BLaER1 treated with 17β-estradiol and CSF1 and Interleukin-3, amounts not matched to agents 10 nM and 100 nM (cell line): Measurements from ENCODE around the gene ACAA1.

ENCODE experiments used
- H3K27ac ChIP-seq, 11 experiments: shearing (Covaris generic); formaldehyde crosslinking; 2 replicates each; pipeline ENCODE4 v1.8.1; 2022
- H3K27me3 ChIP-seq, 11 experiments: shearing (Covaris generic); formaldehyde crosslinking; 2 replicates each; pipeline ENCODE4 v1.8.1; 2022
- H3K36me3 ChIP-seq, 11 experiments: shearing (Covaris generic); formaldehyde crosslinking; 2 replicates each; pipeline ENCODE4 v1.8.1; 2022
- H3K4me1 ChIP-seq, 10 experiments: shearing (Covaris generic); formaldehyde crosslinking; 2 replicates each; pipeline ENCODE4 v1.8.1; 2022
- H3K4me2 ChIP-seq, 11 experiments: shearing (Covaris generic); formaldehyde crosslinking; 2 replicates each; pipeline ENCODE4 v1.8.1; 2022
- H3K4me3 ChIP-seq, 10 experiments: shearing (Covaris generic); formaldehyde crosslinking; 2 replicates each; pipeline ENCODE4 v1.8.1; 2022
- H3K9ac ChIP-seq, 11 experiments: shearing (Covaris generic); formaldehyde crosslinking; 2 replicates each; pipeline ENCODE4 v1.8.1; 2022
- H3K9me3 ChIP-seq, 11 experiments: shearing (Covaris generic); formaldehyde crosslinking; replicated peaks in 1 of 11; 2 replicates each; pipeline ENCODE4 v1.8.1; 2022
- H4K20me1 ChIP-seq, 11 experiments: shearing (Covaris generic); formaldehyde crosslinking; 2 replicates each; pipeline ENCODE4 v1.8.1; 2022
- Cebpa-rat ChIP-seq, 11 experiments: shearing (Covaris generic); IDR thresholded peaks; 2 replicates each; pipeline ENCODE4 v1.8.1; 2022

The ACAA1 gene

DNA sequence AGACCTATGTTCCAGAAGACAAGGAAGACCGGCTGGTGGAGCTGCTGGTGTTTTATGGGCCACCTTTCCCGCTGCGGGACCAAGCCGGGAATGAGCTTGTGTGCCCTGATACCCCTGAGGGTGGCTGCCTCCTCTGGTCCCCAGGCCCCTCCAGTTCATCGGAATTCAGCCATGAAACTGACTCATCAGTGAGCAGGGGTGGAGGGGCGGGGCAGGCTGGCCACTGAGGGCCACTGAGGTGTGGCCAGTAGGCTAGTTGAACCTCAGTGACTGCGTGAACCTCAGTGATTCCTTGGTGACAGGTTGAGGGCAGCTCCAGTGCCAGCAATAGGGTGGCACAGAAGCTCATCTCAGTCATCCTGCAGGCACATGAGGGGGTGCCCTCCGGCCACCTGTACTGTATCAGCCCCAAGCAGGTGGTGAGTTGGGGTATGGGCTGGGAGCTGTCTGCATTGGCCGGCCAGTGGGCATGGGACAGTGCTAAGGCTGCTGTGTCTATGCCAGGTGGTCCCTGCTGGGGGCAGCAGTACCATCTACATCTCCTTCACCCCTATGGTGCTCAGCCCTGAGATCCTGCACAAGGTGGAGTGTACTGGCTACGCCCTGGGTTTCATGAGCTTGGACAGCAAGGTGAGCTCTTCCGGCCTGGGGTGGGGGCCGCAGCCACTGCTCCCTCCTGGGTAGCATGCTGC lies 20.3 kb downstream of the ACAA1 start:
- H4K20me1 ChIP-seq: peaks cover 2 to 74% (median 42%) of the 10 kb centered on the region in 11 experiments; a peak in 20 of 22 replicates
- peak overlapping the region in 1 of 11 experiments; percentile 56; a peak in 1 of 22 replicates for H3K9ac ChIP-seq
- peaks cover 19 to 40% (median 28%) of the 10 kb centered on the region in 11 experiments for H3K36me3 ChIP-seq
- no peaks in the 10 kb centered on the region for H3K9me3 ChIP-seq
- H3K4me1 ChIP-seq: peaks cover 22 to 40% (median 37%) of the 10 kb centered on the region in 10 experiments
- no peak overlapping the region for H3K4me3 ChIP-seq
- TF ChIP-seq Cebpa-rat (IDR thresholded peaks at IDR 0.05): no peak
- H3K27me3 ChIP-seq: peaks cover 0 to 18% (median 0%) of the 10 kb centered on the region in 11 experiments; a peak in 1 of 22 replicates
- peak overlapping the region; percentile 29 to 95 (median 84); a peak in 21 of 22 replicates for H3K4me2 ChIP-seq
- peak overlapping the region in 1 of 11 experiments; percentile 72; a peak in 1 of 22 replicates for H3K27ac ChIP-seq

DNA sequence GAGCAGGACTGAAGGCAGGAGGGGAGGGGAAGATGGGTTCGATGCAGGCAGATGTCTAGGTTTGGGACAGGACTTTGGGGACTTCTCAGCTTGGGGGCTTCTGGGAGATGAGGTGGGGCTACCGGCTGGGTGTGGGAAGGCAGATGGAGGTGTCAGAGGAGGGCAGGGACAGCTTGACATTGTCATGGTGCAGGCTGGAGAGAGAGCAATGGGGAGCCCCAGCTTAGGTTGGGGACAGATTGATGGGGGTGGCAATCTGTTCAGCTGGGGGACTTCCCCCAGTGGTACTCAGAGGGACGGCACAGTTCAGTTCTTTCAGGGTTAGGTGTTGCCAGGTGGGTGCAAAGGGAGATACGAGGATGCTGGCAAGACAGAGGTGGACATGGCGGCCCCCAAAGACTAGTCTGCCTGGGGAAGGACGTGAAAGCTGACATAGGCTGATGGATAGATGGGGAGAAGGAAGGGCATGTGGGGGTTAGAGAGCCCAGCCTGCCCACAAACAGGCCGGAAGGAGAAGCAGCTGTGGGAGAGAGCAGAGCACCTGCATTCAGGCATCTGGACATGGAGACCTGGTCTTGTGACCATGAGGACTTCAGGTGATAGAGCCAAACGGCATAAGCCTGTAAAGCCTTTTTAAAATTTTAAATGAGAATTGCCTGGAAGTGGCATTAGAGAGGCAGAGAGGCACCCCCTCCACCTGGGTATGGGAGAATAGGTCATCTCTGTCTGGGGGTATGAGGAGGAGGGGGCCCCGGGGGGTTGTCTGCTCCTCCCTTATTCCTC lies 21.1 kb downstream of the ACAA1 start:
- TF ChIP-seq Cebpa-rat (IDR thresholded peaks at IDR 0.05): no peak
- H3K4me3 ChIP-seq: peak overlapping the region in 1 of 10 experiments; percentile 39; a peak in 1 of 20 replicates
- peaks cover 22 to 43% (median 41%) of the 10 kb centered on the region in 10 experiments for H3K4me1 ChIP-seq
- H4K20me1 ChIP-seq: peaks cover 0 to 66% (median 34%) of the 10 kb centered on the region in 11 experiments; a peak in 20 of 22 replicates
- H3K4me2 ChIP-seq: peak overlapping the region; percentile 29 to 95 (median 84)
- H3K9ac ChIP-seq: peak overlapping the region in 8 of 11 experiments; percentile 30 to 66 (median 54); a peak in 13 of 22 replicates
- H3K27me3 ChIP-seq: peaks cover 0 to 18% (median 0%) of the 10 kb centered on the region in 11 experiments; a peak in 1 of 22 replicates
- H3K36me3 ChIP-seq: peaks cover 11 to 32% (median 21%) of the 10 kb centered on the region in 11 experiments
- peak overlapping the region in 8 of 11 experiments; percentile 18 to 72 (median 50); a peak in 13 of 22 replicates for H3K27ac ChIP-seq
- H3K9me3 ChIP-seq: no peaks in the 10 kb centered on the region

DNA sequence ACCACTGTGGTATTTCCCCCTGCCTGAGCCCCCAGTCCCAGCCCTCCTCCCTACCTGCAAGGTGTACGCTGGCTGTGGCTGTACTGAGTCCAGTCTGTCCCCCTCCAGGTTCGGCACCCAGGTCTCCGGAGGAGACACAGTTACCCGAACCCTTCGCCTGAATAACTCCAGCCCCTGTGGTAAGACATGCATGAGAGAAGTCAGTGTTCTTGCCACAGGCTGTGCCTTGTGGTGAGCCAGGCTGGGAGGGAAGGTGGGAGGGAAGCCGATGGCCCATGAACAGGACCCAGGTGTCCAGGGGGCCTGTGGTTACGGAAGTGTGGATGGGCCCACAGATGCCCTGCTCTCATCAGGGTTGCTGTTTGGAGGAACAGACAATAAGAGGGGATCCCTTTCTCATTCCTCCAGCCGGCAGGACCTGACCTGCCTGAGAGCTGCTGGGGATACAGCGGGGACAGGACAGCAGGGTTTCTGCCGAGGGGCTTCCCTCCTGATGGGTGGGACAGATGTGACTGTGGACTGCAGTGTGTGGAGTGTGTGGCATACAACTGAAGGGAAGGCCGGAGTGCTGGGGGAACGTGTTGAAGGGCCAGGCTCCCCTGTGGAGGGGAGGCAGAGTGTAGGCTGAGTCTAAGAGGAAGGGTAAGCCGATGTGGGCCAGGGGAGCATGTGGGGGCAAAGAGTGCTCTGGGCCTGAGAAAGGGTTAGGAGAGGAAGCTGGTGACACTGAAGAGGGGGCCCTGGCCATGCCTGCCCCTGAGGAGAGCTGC lies 21.9 kb downstream of the ACAA1 start:
- peak overlapping the region in 8 of 11 experiments; percentile 30 to 66 (median 54); a peak in 13 of 22 replicates for H3K9ac ChIP-seq
- H3K4me2 ChIP-seq: peak overlapping the region; percentile 29 to 95 (median 84)
- H3K4me3 ChIP-seq: peak overlapping the region in 1 of 10 experiments; percentile 39; a peak in 2 of 20 replicates

DNA sequence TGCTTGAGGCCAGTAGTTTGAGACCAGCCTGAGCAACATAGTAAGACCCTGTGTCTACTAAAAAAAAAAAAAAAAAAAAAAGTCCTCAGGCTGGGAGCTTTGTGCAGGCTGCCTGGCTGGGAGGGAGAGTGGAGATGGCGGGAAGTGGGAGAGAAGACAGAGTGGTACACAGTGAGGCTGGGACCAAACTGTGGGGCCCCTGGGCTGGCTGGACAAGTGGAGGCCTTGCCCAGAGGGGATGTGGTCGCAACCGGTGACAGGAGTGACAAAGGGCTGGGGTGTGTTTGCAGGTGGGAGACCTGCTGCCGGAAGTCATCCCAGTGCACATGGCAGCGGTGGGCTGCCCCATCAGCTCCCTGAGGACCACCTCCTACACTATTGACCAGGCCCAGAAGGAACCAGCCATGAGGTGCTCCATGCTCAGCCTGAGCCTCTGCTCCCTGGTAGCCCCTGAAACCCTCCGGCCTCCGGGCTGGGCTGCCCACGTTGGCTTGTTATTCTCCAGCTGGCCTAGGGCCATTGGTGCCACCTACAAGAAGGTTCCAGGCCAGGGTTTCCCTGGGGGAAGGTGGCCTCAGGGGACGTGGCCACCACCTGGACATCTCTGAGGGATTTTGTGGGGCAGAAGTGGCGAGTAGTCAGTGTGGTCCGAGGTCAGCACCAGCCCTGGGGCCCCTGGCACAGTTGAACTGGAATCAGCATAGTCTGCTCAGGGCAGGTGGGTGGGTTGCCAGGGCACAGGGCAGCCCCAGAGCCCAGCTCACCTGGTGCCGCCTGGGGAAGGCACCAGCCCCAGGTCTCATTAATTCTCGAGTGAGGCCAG lies 22.7 kb downstream of the ACAA1 start:
- H3K4me2 ChIP-seq: peak overlapping the region; percentile 29 to 95 (median 84); a peak in 19 of 22 replicates
- TF ChIP-seq Cebpa-rat (IDR thresholded peaks at IDR 0.05): no peak

More for the DNA sequence above, 21.9 kb downstream of the ACAA1 start:
- Histone ChIP-seq H4K20me1 (peaks cover 0 to 58% (median 27%) of the 10 kb centered on the region in 11 experiments; a peak in 20 of 22 replicates), H3K9me3 (no peaks in the 10 kb centered on the region), H3K4me1 (peaks cover 22 to 43% (median 41%) of the 10 kb centered on the region in 10 experiments), H3K27ac (peak overlapping the region in 8 of 11 experiments; percentile 18 to 72 (median 50); a peak in 14 of 22 replicates), H3K27me3 (peaks cover 0 to 18% (median 0%) of the 10 kb centered on the region in 11 experiments; a peak in 1 of 22 replicates), H3K36me3 (peaks cover 3 to 25% (median 13%) of the 10 kb centered on the region in 11 experiments)
- no peak for TF ChIP-seq Cebpa-rat (IDR thresholded peaks at IDR 0.05)

DNA sequence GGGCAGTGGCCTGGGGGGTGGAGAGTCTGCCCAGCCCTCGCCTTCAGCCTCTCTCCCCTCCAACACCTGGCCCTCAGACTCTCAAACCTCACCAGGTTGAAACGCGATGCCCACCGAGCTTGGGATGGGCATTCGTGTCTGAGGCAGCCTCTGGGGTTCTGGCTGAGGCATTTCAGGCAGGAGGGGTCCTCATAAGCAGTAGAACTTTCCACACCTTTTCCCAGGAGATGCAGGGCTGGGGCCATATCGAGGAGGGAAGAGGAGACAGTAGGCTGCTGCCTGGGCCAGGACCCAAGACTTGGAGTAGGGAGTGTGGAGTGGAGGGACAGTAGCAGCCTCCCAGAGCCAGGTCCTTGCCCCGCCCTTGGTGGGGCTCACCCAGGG lies 24.6 kb downstream of the ACAA1 start:
- H3K36me3 ChIP-seq: peaks cover 0 to 3% (median 0%) of the 10 kb centered on the region in 11 experiments; a peak in 2 of 22 replicates

More for the DNA sequence above, 22.7 kb downstream of the ACAA1 start:
- H3K4me3 ChIP-seq: no peak overlapping the region
- H3K27me3 ChIP-seq: peaks cover 0 to 18% (median 0%) of the 10 kb centered on the region in 11 experiments; a peak in 1 of 22 replicates
- H3K9ac ChIP-seq: peak overlapping the region in 5 of 11 experiments; percentile 34 to 66 (median 57); a peak in 3 of 22 replicates
- peaks cover 0 to 17% (median 8%) of the 10 kb centered on the region in 11 experiments; a peak in 12 of 22 replicates for H3K36me3 ChIP-seq
- peaks cover 0 to 50% (median 26%) of the 10 kb centered on the region in 11 experiments; a peak in 20 of 22 replicates for H4K20me1 ChIP-seq
- peak overlapping the region in 4 of 11 experiments; percentile 33 to 72 (median 44); a peak in 8 of 22 replicates for H3K27ac ChIP-seq
- H3K9me3 ChIP-seq: no peaks in the 10 kb centered on the region
- H3K4me1 ChIP-seq: peaks cover 26 to 48% (median 42%) of the 10 kb centered on the region in 10 experiments

DNA sequence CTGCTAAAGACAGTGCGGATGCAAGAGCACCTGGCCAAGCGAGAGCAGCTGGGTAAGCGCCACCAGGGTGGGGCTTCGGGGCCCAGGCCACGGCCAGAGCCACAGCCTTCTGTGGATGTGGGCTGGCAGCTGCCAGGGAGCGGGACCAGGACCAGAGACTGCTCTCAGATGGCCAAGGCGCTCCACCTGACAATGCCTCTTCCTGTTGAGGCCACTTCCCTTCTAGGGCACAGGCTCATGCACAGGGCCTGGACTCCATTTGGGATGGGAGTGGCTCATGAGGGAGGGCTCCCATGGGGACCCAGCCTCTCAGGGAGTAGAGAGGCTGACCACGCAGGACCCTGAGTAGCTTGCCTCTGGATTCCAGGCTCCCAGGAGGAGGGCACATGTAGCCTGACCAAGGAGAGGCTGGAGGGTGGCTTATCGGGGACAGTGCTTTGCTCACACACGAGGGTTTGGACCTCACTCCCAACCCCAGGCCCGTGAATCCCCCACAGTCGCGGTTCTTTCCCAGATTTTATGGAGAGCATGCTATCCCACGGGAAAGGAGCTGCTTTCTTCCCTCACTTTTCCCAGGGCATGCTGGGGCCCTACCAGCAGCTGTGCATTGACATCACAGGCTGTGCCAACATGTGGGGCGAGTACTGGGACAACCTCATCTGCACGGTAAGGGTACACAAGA lies 25.1 kb downstream of the ACAA1 start:
- Histone ChIP-seq H3K4me1 (peaks cover 35 to 58% (median 48%) of the 10 kb centered on the region in 10 experiments), H3K9ac (no peak overlapping the region), H4K20me1 (peaks cover 0 to 27% (median 17%) of the 10 kb centered on the region in 11 experiments; a peak in 16 of 22 replicates), H3K9me3 (peaks cover 0 to under 1% (median 0%) of the 10 kb centered on the region in 11 experiments; a peak in 3 of 22 replicates), H3K27ac (no peak overlapping the region), H3K27me3 (peaks cover 0 to 18% (median 0%) of the 10 kb centered on the region in 11 experiments; a peak in 1 of 22 replicates), H3K36me3 (no peaks in the 10 kb centered on the region), H3K4me3 (no peak overlapping the region), H3K4me2 (peak overlapping the region in 3 of 11 experiments; percentile 1 to 29 (median 2); a peak in 3 of 22 replicates)
- TF ChIP-seq Cebpa-rat (IDR thresholded peaks at IDR 0.05): no peak

More for the DNA sequence above, 24.6 kb downstream of the ACAA1 start:
- no peak for TF ChIP-seq Cebpa-rat (IDR thresholded peaks at IDR 0.05)
- Histone ChIP-seq H3K9ac (no peak overlapping the region), H3K27me3 (peaks cover 0 to 18% (median 0%) of the 10 kb centered on the region in 11 experiments; a peak in 1 of 22 replicates), H3K9me3 (no peaks in the 10 kb centered on the region), H4K20me1 (peaks cover 0 to 33% (median 21%) of the 10 kb centered on the region in 11 experiments; a peak in 17 of 22 replicates), H3K4me3 (no peak overlapping the region), H3K27ac (no peak overlapping the region), H3K4me2 (no peak overlapping the region), H3K4me1 (peaks cover 37 to 61% (median 51%) of the 10 kb centered on the region in 10 experiments)
